ENCODE data around the gene PPP3R1. TPM values are rescaled to one million over a fixed set of nuclear protein-coding genes. Genes with fewer than 3 reads are reported as not detected.

The PPP3R1 gene
- total RNA-seq, 2 experiments from 2014 or later = 72.7 to 73.7 TPM

- Mint-ChIP-seq H3K27me3 (no peaks in the 10 kb centered on the region), H3K36me3 (ENCODE audit: low read depth) (peaks cover 13% of the 10 kb centered on the region), H3K4me1 (ENCODE audit: low read depth) (peaks cover 2% of the 10 kb centered on the region), H3K9me3 (no peaks in the 10 kb centered on the region), H3K4me3 (no peak overlapping the region), H3K27ac (no peak overlapping the region)
- intact Hi-C loops (cut with micrococcal nuclease) = no loop called here
- CTCF ChIA-PET = interaction anchor here (3.0 kb wide), 1 partner anchor 12 kb away, joined by 20 read pairs; no protein-coding TSS in a partner anchor
- ATAC-seq = no peak
- POLR2A ChIA-PET = no interaction called here
- TF ChIP-seq CTCF (IDR thresholded peaks at IDR 0.05) = no peak
- no peak for DNase-seq
Observed at GRCh38 chr2:68135448-68136320, 116.6 kb downstream of the PPP3R1 start.

GRCh38 chr2:68134554-68134953 is 117.8 kb downstream of the PPP3R1 start:
- intact Hi-C loops (cut with micrococcal nuclease) = no loop called here
- Mint-ChIP-seq H3K4me1 (ENCODE audit: low read depth) (peaks cover 2% of the 10 kb centered on the region), H3K27ac (no peak overlapping the region), H3K9me3 (no peaks in the 10 kb centered on the region), H3K36me3 (ENCODE audit: low read depth) (peaks cover 15% of the 10 kb centered on the region), H3K4me3 (no peak overlapping the region), H3K27me3 (no peaks in the 10 kb centered on the region)
- ATAC-seq (no peak), DNase-seq (no peak)
- POLR2A ChIA-PET = no interaction called here
- CTCF ChIA-PET = interaction anchor here (3.0 kb wide), 1 partner anchor 11 kb away, joined by 20 read pairs; no protein-coding TSS in a partner anchor
- TF ChIP-seq CTCF (IDR thresholded peaks at IDR 0.05) = no peak

GRCh38 chr2:68134120-68134519 is 118.2 kb downstream of the PPP3R1 start:
- no peak overlapping the region for H3K4me3 Mint-ChIP-seq
- H3K36me3 Mint-ChIP-seq (ENCODE audit: low read depth) = peaks cover 15% of the 10 kb centered on the region
- DNase-seq (no peak), ATAC-seq (no peak)
- no peak overlapping the region for H3K27ac Mint-ChIP-seq
- H3K9me3 Mint-ChIP-seq = no peaks in the 10 kb centered on the region
- intact Hi-C loops (cut with micrococcal nuclease) = no loop called here
- ChIA-PET CTCF (interaction anchor here (3.0 kb wide), 1 partner anchor 11 kb away, joined by 20 read pairs; no protein-coding TSS in a partner anchor), POLR2A (no interaction called here)
- no peaks in the 10 kb centered on the region for H3K27me3 Mint-ChIP-seq
- no peak for TF ChIP-seq CTCF (IDR thresholded peaks at IDR 0.05)
- H3K4me1 Mint-ChIP-seq (ENCODE audit: low read depth) = peaks cover 2% of the 10 kb centered on the region

Other genes starting within 250 kb of the PPP3R1 start
- 10 to 100 TPM; 28.1 to 35.0 TPM for gene C1D, start 189.5 kb downstream of the PPP3R1 start, total RNA-seq
- 10 to 100 TPM; 25.1 to 26.2 TPM for gene PNO1, start 94.6 kb downstream of the PPP3R1 start, total RNA-seq
- not detected for gene CNRIP1, start 67.4 kb upstream of the PPP3R1 start, total RNA-seq
- 1 to 10 TPM; 4.8 to 6.0 TPM for gene PLEK, start 112.8 kb upstream of the PPP3R1 start, total RNA-seq
- 1 to 10 TPM; 1.3 to 1.4 TPM for gene FBXO48, start 214.8 kb upstream of the PPP3R1 start, total RNA-seq
- 1 to 10 TPM; 2.9 to 3.5 TPM for gene APLF, start 215.1 kb upstream of the PPP3R1 start, total RNA-seq